T-helper 1 cell (primary cell): ENCODE results near the gene BMPER.

Source experiments
- DNase-seq, 5 donors: peaks; one replicate each; pipeline ENCODE4 v3.0.0-alpha.2; 2012 to 2020

Gene BMPER

GRCh38 chr7:33923440-33924229, 18.3 kb downstream of the BMPER start:
- no peak for DNase-seq

GRCh38 chr7:33926535-33926934, 21.2 kb downstream of the BMPER start:
- DNase-seq, result no peak

GRCh38 chr7:33928986-33929385, 23.6 kb downstream of the BMPER start:
- no peak for DNase-seq

- DNase-seq, result no peak
Observed at GRCh38 chr7:33932221-33932620, 26.9 kb downstream of the BMPER start.

- DNase-seq, result peak; percentile 12 to 53 (median 39)
Observed at GRCh38 chr7:33932832-33933468, 27.6 kb downstream of the BMPER start.

- DNase-seq, result no peak
Observed at GRCh38 chr7:33933611-33934281, 28.4 kb downstream of the BMPER start.

- DNase-seq, result no peak
Observed at GRCh38 chr7:33934391-33934790, 29.1 kb downstream of the BMPER start.

GRCh38 chr7:33936503-33936902, 31.2 kb downstream of the BMPER start:
- no peak for DNase-seq

GRCh38 chr7:33937871-33938270, 32.5 kb downstream of the BMPER start:
- no peak for DNase-seq

GRCh38 chr7:33939121-33939520, 33.8 kb downstream of the BMPER start:
- no peak for DNase-seq

- no peak for DNase-seq
Observed at GRCh38 chr7:33940503-33940902, 35.2 kb downstream of the BMPER start.

GRCh38 chr7:33941418-33941817, 36.1 kb downstream of the BMPER start:
- DNase-seq, result no peak

- no peak for DNase-seq
Observed at GRCh38 chr7:33946094-33946699, 40.9 kb downstream of the BMPER start.

- no peak for DNase-seq
Observed at GRCh38 chr7:33950047-33950714, 44.8 kb downstream of the BMPER start.

- DNase-seq, result no peak
Observed at GRCh38 chr7:33952824-33953223, 47.5 kb downstream of the BMPER start.

GRCh38 chr7:33958104-33958503, 52.8 kb downstream of the BMPER start:
- no peak for DNase-seq

- DNase-seq, result no peak
Observed at GRCh38 chr7:33959676-33960075, 54.3 kb downstream of the BMPER start.

- no peak for DNase-seq
Observed at GRCh38 chr7:33961948-33962347, 56.6 kb downstream of the BMPER start.

- no peak for DNase-seq
Observed at GRCh38 chr7:33964417-33965182, 59.3 kb downstream of the BMPER start.

- DNase-seq, result no peak
Observed at GRCh38 chr7:33965183-33965744, 59.9 kb downstream of the BMPER start.

- no peak for DNase-seq
Observed at GRCh38 chr7:33968591-33968990, 63.3 kb downstream of the BMPER start.

- no peak for DNase-seq
Observed at GRCh38 chr7:33970536-33970935, 65.2 kb downstream of the BMPER start.
